GM21619 (cell line): Measurements from ENCODE around the gene FBP1.
"Not testable (repeated sequence)": the region's sequence is repeated elsewhere in the genome, so short reads cannot be mapped to it uniquely, and the experiment has no call there.

ENCODE experiments used
- ATAC-seq: cut with Tn5 transposase; IDR thresholded peaks from one replicate; pipeline ENCODE4 v1.9.1; 2021; ENCODE audit not compliant: unreplicated experiment

The FBP1 gene

GRCh38 chr9:94622087-94622800 is 17.1 kb downstream of the FBP1 start:
- no peak for ATAC-seq

GRCh38 chr9:94619026-94619425 is 20.3 kb downstream of the FBP1 start:
- no peak for ATAC-seq

GRCh38 chr9:94613003-94613402 is 26.3 kb downstream of the FBP1 start:
- ATAC-seq: no peak

- no peak for ATAC-seq
Observed at GRCh38 chr9:94612071-94612470, 27.2 kb downstream of the FBP1 start.

GRCh38 chr9:94611638-94612068 is 27.7 kb downstream of the FBP1 start:
- no peak for ATAC-seq

GRCh38 chr9:94610181-94610606 is 29.1 kb downstream of the FBP1 start:
- ATAC-seq: no peak

GRCh38 chr9:94607423-94607691 is 32.0 kb downstream of the FBP1 start:
- no peak for ATAC-seq

GRCh38 chr9:94606646-94607422 is 32.5 kb downstream of the FBP1 start:
- ATAC-seq: no peak

- peak; percentile 73 for ATAC-seq
Observed at GRCh38 chr9:94603259-94604160, 35.8 kb downstream of the FBP1 start.

GRCh38 chr9:94602666-94603065 is 36.7 kb downstream of the FBP1 start:
- ATAC-seq: no peak

GRCh38 chr9:94600715-94601114 is 38.6 kb downstream of the FBP1 start:
- ATAC-seq: no peak

GRCh38 chr9:94600258-94600657 is 39.1 kb downstream of the FBP1 start:
- no peak for ATAC-seq

- no peak for ATAC-seq
Observed at GRCh38 chr9:94599102-94599501, 40.2 kb downstream of the FBP1 start.

- no peak for ATAC-seq
Observed at GRCh38 chr9:94593459-94594345, 45.6 kb downstream of the FBP1 start, which contains the start of gene FBP2. FBP2 (minus strand) TSS chr9:94593824; CDS start chr9:94593726, 98 bp downstream.

- not testable (repeated sequence) for ATAC-seq
Observed at GRCh38 chr9:94592683-94593082, 46.6 kb downstream of the FBP1 start.

GRCh38 chr9:94591876-94592275 is 47.4 kb downstream of the FBP1 start:
- ATAC-seq: no peak

- ATAC-seq: not testable (repeated sequence)
Observed at GRCh38 chr9:94591046-94591545, 48.2 kb downstream of the FBP1 start.

- no peak for ATAC-seq
Observed at GRCh38 chr9:94588681-94589080, 50.6 kb downstream of the FBP1 start.

- no peak for ATAC-seq
Observed at GRCh38 chr9:94586814-94587213, 52.5 kb downstream of the FBP1 start.

GRCh38 chr9:94586316-94586715 is 53.0 kb downstream of the FBP1 start:
- no peak for ATAC-seq
